DMS153 (cell line): ENCODE results near the gene IL18RAP.

ENCODE experiments used
- DNase-seq: peaks from one replicate; lab custom pipeline; 2025; lab: John Stamatoyannopoulos, UW

Gene IL18RAP

GRCh38 chr2:102422910-102423309 lies at the start of gene IL18RAP:
TSS of gene IL18RAP (plus strand) at chr2:102423160. CDS start at chr2:102423278, 118 bp downstream.
- no peak for DNase-seq

- no peak for DNase-seq
These were observed 46.8 kb upstream of the IL18RAP start for GRCh38 chr2:102376052-102376591.

GRCh38 chr2:102383722-102384121 lies 39.2 kb upstream of the IL18RAP start:
- DNase-seq, result no peak

- DNase-seq, result no peak
These were observed 37.4 kb upstream of the IL18RAP start for GRCh38 chr2:102385522-102385921.

DNA sequence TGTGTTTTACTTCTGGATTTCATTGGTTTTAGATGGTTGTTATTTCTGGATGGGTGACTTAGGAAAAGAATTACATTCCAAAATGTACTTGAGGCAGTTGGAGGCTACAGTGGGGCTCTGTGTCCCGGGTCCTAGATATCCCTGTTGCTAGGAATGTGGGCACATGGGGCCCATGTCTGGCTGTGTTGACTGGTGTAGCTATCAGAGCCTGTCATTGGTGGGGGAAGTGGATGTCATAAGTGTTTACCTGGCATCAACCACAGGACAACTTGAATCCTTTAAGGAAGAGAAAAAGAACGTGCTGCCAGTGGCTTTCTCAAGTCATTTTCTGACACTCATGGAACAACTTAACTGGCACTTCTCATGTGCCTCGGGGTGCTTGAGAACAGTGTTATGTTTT lies 37.0 kb upstream of the IL18RAP start:
- no peak for DNase-seq

- DNase-seq, result no peak
These were observed 36.0 kb upstream of the IL18RAP start for GRCh38 chr2:102386867-102387541.

DNA sequence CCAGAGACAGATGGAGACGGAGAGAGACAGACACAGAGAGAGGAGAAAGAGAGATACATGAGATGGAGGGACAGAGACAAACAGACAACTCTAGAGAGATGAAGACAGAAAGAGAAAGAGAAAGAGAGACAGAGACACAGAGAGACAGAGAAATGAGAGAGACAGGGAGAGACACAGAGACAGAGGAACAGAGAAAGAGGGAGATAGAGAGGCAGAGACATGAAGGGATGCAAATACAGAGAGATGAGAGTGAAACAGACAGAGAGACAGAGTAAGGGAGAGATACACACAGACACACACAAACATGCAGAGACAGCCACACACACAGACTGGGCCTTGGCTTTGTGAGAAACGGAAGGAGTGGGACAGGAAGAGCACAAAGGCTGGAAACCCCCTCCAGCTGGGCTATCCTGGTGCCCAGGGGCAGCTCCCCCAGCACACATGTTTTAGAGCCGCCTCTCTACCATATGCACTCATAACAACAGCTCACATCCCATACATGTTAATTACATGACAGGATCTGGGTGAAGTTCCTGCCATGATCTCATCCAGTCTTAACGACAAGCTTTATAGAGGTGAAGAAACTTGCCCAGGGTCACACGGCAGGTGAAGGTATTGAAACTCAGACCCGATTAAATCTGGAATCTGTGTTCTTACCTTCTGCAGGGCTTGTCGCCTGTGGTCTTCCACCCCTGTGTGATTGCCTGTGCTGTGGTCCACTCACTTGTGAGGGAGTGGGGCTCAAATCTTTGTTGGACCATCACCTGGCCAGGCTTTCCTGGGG lies 35.0 kb upstream of the IL18RAP start:
- DNase-seq, result no peak

DNA sequence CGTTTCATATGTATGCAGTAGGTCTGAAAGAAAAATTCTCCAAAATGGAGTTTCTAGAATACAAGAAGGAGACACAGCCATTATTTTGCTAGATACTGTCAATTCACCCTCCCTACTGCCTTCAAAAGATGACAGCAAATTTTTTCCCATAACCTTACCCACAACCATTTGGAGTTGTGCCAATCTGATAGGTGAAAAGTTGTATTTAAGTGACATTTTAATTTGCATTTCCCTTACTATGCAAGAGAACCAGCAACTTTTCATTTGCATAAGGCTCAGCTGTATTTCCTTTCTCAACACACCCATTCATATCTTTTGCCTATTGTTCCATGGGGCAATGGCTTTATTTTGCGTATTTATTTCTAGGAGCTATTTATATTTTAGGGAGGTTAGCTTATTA lies 31.4 kb upstream of the IL18RAP start:
- DNase-seq, result no peak

DNA sequence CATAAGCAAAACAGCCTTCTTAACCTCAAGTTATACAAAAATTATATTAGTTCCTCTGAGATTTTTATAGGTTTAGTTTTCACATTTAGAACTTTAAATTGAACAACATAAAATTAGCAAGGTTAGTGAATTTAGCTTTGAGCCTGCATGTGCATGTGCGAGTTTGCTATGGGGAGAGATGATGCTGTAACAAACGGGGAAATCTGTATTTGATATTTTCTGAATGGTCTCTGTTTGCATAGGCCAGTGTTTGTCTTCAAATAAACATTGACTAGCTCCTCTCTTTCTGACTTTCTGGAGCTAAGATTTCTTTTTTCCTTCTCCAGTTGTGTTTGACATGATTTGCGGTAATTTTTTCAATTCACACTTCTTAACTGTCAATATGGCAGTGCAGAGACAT lies 30.9 kb upstream of the IL18RAP start:
- DNase-seq, result no peak

DNA sequence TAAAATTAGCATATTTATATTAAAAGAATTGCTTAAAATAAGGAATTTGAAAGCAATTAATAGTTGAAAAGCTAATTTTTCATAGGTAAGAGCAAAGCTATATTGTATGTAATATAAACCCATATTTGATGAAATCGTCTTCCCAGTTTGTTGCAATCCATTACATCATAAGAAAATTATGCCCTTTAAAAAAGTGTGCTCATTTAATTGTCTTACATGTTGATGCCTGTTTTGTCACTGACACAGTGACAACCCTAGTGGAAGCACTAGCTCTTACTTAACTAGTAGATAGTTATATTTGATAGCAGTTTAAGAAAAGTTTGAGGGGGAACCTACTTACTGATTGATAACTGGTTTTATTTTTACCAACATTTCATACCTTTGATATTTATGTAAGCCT lies 30.0 kb upstream of the IL18RAP start:
- no peak for DNase-seq

DNA sequence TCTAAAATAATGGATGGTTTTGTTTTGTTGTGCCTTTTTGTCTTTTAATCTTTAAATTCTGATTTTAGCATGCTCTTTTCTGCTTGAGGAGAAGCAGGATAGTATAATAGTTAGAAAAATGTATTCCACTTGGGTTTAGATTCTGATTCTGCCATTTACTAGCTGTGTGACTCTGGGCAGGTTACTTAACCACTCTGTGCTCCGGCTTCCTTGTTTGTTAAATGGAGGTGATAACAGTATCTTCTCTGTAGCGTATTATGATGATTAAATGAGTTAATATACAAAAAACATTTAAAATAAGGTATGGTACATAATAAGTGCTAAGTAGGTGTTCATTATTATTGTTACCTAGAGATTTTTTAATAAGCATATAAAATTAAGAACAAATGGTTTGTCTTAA lies 26.9 kb upstream of the IL18RAP start:
- no peak for DNase-seq

- DNase-seq, result no peak
These were observed 25.8 kb upstream of the IL18RAP start for GRCh38 chr2:102397209-102397608.

- no peak for DNase-seq
These were observed 23.3 kb upstream of the IL18RAP start for GRCh38 chr2:102399499-102400141.

DNA sequence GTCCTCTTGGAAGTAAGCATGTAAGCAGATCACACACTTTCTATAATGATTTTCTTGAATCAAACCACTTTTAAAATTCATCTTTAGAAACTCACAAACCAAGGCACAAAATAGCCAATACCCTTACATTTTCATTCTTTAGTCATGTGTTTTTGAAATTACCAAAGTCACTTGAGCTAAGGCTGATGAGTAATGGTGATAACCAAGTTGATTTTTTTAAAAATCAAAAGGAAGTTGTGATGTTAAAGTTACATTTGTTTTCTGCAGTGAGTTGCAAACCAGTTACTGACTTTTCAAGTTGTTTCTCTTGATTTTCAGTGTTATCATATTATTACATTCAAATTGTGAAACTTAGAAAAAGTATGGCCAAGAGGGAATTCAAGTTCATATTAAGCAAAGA lies 21.5 kb upstream of the IL18RAP start:
- DNase-seq, result no peak

- no peak for DNase-seq
These were observed 21.1 kb upstream of the IL18RAP start for GRCh38 chr2:102401865-102402264.

GRCh38 chr2:102410952-102411351 lies 12.0 kb upstream of the IL18RAP start:
- DNase-seq, result no peak

GRCh38 chr2:102412199-102412598 lies 10.8 kb upstream of the IL18RAP start:
- DNase-seq, result no peak

DNA sequence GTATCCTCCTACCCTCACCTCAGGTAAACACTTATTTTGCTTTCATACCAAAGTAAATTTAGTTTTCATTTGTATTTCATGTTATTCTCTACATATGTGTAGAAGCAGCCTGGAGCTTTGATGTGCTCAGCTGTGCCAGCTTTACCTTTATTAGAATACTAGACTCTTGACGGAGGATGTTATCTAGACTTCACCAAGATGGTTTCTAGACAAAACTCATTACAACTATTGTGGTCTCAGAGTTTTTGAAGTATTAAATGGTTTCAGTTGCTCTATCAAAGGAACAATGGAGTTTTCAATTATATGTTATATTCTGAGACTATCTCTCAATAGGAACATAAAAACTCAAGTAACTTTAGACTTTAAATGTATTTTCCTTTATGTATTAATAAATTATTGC lies 5.0 kb upstream of the IL18RAP start:
- no peak for DNase-seq

DNA sequence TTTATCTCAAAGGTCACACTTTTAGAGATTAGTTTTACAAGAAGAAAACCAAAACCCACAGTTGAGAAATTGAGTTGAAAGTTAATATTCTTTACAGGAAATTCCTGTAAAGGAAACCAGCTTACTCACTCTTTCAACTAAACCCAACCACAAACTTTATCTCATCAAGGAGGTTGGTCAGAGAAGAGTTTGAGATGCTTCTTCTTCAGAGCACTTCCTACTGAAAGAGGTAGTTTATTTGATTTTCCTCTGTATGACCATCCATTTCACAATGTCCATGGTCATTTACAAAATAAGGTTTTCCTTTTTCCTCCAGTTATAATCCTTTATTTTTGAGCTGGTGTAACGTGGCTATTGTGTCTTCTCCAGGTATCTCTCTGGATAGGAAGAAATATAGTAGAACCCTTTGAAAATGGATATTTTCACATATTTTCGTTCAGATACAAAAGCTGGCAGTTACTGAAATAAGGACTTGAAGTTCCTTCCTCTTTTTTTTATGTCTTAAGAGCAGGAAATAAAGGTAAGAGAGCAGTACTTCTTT lies 4.5 kb upstream of the IL18RAP start:
- no peak for DNase-seq

- DNase-seq, result no peak
These were observed 2.7 kb upstream of the IL18RAP start for GRCh38 chr2:102420290-102420689.

- DNase-seq, result no peak
These were observed 835 bp upstream of the IL18RAP start for GRCh38 chr2:102421890-102422759.

DNA sequence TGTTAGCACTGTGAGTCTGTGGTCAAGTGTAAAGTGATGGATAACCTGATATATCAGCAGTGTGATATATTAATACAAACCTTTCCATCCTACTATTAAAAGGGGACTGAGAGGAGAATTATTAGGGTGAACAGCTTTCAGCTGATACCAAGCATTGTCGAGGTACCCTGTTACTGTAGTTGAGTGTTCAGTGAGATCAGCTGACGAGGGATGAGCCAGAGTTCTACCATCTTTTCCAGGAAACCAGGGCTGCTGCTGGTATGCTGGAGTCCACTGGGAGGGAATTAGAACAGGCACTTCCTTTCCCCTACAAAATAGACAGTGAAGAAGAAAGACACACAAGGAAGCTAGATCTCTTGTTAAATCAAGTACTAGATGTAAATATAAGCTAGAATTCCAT lies 408 bp downstream of the IL18RAP start:
- DNase-seq, result no peak
